Measurements from ENCODE around the gene TCTN1.

GRCh38 chr12:110566993-110567392, 46.9 kb upstream of the TCTN1 start:
- TF ChIP-seq ZNF451 (CRISPR knock-in tag; IDR thresholded peaks at IDR 0.05) (no peak), CTCF (CRISPR knock-in tag; IDR thresholded peaks at IDR 0.05) (no peak), FOXK2 (IDR thresholded peaks at IDR 0.05) (no peak)
